ENCODE results near the gene SPATA19.
"Not testable (repeated sequence)": the region's sequence is repeated elsewhere in the genome, so short reads cannot be mapped to it uniquely, and the experiment has no call there.

SPATA19 gene

GRCh38 chr11:133845413-133845812, at the start of gene SPATA19:
TSS of gene SPATA19 (minus strand) at chr11:133845513. CDS start at chr11:133845446, 67 bp downstream.
- no peak for DNase-seq (ENCODE audit: low read depth in 2 of 2)

- no peak for DNase-seq (ENCODE audit: low read depth in 2 of 2)
Measured at GRCh38 chr11:133895061-133895479, 49.8 kb upstream of the SPATA19 start.

GRCh38 chr11:133893381-133893780, 48.1 kb upstream of the SPATA19 start:
- DNase-seq (ENCODE audit: low read depth in 2 of 2), result no peak

GRCh38 chr11:133892584-133893380, 47.5 kb upstream of the SPATA19 start:
- DNase-seq (ENCODE audit: low read depth in 2 of 2), result no peak

GRCh38 chr11:133892126-133892525, 46.8 kb upstream of the SPATA19 start:
- DNase-seq (ENCODE audit: low read depth in 2 of 2), result no peak

GRCh38 chr11:133889893-133890292, 44.6 kb upstream of the SPATA19 start:
- DNase-seq (ENCODE audit: low read depth in 2 of 2), result no peak

GRCh38 chr11:133889188-133889587, 43.9 kb upstream of the SPATA19 start:
- no peak for DNase-seq (ENCODE audit: low read depth in 2 of 2)

- no peak for DNase-seq (ENCODE audit: low read depth in 2 of 2)
Measured at GRCh38 chr11:133887692-133888332, 42.5 kb upstream of the SPATA19 start.

GRCh38 chr11:133886029-133886428, 40.7 kb upstream of the SPATA19 start:
- no peak for DNase-seq (ENCODE audit: low read depth in 2 of 2)

- no peak for DNase-seq (ENCODE audit: low read depth in 2 of 2)
Measured at GRCh38 chr11:133872160-133872559, 26.8 kb upstream of the SPATA19 start.

- no peak for DNase-seq (ENCODE audit: low read depth in 2 of 2)
Measured at GRCh38 chr11:133867456-133867855, 22.1 kb upstream of the SPATA19 start.

GRCh38 chr11:133865466-133865865, 20.2 kb upstream of the SPATA19 start:
- no peak for DNase-seq (ENCODE audit: low read depth in 2 of 2)

GRCh38 chr11:133864756-133865155, 19.4 kb upstream of the SPATA19 start:
- no peak for DNase-seq (ENCODE audit: low read depth in 2 of 2)

GRCh38 chr11:133860151-133860550, 14.8 kb upstream of the SPATA19 start:
- no peak for DNase-seq (ENCODE audit: low read depth in 2 of 2)

- not testable (repeated sequence) for DNase-seq (ENCODE audit: low read depth in 2 of 2)
Measured at GRCh38 chr11:133854330-133854960, 9.1 kb upstream of the SPATA19 start.

- DNase-seq (ENCODE audit: low read depth in 2 of 2), result no peak
Measured at GRCh38 chr11:133844217-133844616, 1.1 kb downstream of the SPATA19 start.

GRCh38 chr11:133843454-133843987, 1.8 kb downstream of the SPATA19 start:
- no peak for DNase-seq (ENCODE audit: low read depth in 2 of 2)

- no peak for DNase-seq (ENCODE audit: low read depth in 2 of 2)
Measured at GRCh38 chr11:133842730-133843129, 2.6 kb downstream of the SPATA19 start.

GRCh38 chr11:133842053-133842452, 3.3 kb downstream of the SPATA19 start:
- DNase-seq (ENCODE audit: low read depth in 2 of 2), result no peak

GRCh38 chr11:133841279-133842043, 3.9 kb downstream of the SPATA19 start:
- no peak for DNase-seq (ENCODE audit: low read depth in 2 of 2)

- no peak for DNase-seq (ENCODE audit: low read depth in 2 of 2)
Measured at GRCh38 chr11:133840479-133840941, 4.8 kb downstream of the SPATA19 start.

All from stimulated activated CD4-positive, alpha-beta T cell treated with anti-CD3 and anti-CD28 coated beads, Interleukin-1b, Interleukin-23, amount 100 ng/mL, for 1 hour (primary cell).